Measurements from ENCODE around the gene RUVBL1.

DNA sequence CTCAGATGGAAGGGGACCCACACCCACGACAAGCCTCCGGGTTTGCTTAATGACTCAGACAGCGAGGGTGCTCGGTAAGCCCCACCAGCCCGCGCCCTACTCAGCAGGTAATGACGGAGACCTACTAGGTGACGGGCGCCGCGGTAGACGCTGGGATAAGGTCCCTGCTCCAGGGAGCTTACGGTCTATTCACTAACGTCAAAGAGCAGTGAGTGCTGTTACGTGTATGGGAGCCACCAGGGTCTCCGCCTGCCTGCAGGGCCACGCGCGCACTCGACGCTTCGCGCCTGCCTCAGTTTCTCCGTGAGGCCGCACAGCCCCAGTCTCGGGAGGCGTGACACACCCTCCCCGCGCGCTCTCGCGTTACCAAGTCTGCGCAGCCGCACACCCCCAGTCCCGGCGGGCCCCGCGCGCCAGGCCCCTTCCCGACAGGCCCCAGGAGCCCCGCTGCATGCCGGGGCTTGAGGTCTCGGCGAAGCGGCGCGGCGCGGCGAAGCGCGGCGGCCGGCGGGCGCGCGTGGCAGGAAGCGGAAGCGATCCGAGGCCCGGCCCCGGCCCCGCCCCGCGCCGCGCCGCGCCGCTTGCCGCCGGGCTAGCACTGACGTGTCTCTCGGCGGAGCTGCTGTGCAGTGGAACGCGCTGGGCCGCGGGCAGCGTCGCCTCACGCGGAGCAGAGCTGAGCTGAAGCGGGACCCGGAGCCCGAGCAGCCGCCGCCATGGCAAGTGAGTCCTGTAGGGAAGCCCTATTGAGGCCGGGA, 71.6 kb downstream of the RUVBL1 start, which contains the start of gene SEC61A1:
- TF ChIP-seq, protein P1, sequence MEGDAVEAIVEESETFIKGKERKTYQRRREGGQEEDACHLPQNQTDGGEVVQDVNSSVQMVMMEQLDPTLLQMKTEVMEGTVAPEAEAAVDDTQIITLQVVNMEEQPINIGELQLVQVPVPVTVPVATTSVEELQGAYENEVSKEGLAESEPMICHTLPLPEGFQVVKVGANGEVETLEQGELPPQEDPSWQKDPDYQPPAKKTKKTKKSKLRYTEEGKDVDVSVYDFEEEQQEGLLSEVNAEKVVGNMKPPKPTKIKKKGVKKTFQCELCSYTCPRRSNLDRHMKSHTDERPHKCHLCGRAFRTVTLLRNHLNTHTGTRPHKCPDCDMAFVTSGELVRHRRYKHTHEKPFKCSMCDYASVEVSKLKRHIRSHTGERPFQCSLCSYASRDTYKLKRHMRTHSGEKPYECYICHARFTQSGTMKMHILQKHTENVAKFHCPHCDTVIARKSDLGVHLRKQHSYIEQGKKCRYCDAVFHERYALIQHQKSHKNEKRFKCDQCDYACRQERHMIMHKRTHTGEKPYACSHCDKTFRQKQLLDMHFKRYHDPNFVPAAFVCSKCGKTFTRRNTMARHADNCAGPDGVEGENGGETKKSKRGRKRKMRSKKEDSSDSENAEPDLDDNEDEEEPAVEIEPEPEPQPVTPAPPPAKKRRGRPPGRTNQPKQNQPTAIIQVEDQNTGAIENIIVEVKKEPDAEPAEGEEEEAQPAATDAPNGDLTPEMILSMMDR (conservative IDR thresholded peaks at IDR 0.05) = no peak
- TF ChIP-seq EZH2 (IDR thresholded peaks at IDR 0.05; ENCODE audit: low read depth) = no peak
